GM12873 (cell line): Measurements from ENCODE around the gene SPINK7.

Experiments used
- TF ChIP-seq, protein P1 (sequence below): IDR thresholded peaks from 2 replicates; pipeline ENCODE4 v1.5.1; 2012; ENCODE audit warnings: low read depth, mild to moderate bottlenecking, moderate library complexity, low read length, control low read depth; ENCODE audit not compliant: insufficient read depth; ENCODE audit errors: missing control alignments

Gene SPINK7

DNA sequence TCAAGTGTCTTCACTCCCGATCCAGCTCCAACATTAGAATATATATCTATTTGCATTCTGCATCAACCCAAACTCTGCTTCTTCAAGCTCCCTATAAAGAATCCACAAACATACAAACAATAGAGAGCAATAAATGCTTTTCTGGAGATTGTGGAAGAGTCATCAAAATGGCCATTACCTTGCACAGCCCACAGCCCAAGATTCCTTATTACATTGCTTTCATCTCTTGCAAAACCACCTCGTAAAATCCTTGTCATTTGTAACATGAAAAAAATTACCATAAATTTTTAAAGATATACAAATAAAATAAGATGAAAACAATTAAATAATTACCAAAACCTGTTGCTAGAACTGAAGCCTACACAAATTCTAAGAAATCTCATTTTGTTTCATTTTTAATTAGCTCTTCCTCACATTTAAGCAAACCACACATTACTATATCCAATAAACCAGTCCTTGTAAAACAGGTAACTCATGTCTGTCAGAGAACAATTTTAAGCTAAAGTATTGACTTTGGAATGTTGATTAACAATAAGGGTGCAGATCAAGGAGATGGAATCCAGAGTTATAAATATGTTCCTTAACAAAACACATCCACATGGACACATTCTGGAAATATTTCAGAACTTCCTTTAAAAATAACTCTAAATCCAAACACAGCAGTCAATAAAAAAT lies 30.3 kb downstream of the SPINK7 start:
- TF ChIP-seq, protein P1, sequence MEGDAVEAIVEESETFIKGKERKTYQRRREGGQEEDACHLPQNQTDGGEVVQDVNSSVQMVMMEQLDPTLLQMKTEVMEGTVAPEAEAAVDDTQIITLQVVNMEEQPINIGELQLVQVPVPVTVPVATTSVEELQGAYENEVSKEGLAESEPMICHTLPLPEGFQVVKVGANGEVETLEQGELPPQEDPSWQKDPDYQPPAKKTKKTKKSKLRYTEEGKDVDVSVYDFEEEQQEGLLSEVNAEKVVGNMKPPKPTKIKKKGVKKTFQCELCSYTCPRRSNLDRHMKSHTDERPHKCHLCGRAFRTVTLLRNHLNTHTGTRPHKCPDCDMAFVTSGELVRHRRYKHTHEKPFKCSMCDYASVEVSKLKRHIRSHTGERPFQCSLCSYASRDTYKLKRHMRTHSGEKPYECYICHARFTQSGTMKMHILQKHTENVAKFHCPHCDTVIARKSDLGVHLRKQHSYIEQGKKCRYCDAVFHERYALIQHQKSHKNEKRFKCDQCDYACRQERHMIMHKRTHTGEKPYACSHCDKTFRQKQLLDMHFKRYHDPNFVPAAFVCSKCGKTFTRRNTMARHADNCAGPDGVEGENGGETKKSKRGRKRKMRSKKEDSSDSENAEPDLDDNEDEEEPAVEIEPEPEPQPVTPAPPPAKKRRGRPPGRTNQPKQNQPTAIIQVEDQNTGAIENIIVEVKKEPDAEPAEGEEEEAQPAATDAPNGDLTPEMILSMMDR, result no peak

DNA sequence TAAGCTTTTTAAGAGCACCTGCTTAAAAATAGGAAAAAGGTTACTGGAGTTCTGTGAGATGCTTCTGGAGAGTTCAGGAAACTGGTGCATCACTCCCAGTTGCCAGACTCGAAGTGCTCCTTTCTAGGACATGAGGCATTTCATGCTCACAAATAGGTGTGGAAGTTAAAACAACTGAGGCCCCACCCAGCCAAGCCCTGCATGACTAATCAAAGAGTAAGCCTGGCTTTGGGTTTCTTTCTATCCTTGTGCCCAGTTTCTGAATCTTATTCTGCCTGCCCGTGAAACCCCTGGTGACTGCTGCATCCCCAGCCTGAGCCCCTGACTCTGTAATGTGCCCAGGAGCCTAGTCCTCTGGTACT lies 30.8 kb downstream of the SPINK7 start:
- TF ChIP-seq, protein P1, result no peak

DNA sequence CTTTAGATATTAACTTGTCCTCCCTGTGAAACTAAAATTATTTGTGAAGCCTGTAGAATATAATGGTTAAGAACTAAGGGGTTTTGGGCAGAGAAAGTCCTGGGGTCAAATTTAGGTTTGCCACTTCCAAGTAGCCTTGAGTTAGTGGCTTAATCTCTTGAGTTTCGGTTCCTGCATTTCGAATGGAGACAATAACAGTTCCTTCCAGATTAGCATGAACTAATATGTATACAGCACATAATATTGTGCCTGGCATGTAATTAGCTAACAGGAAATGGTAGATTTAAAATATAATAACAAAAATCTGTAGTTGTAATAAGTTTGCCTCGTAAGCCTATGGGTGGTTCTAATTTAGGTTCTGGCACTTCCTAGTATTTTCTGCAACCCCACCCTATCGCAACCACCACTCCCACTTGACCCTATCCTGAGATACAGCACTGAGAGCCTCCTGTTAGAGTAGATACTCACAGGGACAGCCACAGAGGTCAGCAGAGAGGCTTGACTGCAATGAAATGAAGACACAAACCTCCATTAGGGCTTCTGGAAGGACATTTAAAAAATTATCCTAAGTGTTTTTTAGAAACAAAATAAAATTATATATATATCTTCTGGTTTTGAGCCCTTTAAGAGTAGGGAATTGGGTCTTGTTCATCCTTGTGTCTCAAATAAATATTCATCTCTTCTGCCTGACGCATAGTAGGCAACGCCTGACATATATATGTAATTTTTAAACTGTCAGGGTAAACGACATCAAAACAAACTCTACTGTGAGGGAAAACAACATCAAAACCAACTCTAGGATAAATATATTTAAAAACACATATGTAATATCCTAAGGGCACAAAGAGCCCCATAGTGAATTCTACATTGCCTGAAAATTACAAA lies 31.6 kb downstream of the SPINK7 start:
- TF ChIP-seq, protein P1, result no peak

DNA sequence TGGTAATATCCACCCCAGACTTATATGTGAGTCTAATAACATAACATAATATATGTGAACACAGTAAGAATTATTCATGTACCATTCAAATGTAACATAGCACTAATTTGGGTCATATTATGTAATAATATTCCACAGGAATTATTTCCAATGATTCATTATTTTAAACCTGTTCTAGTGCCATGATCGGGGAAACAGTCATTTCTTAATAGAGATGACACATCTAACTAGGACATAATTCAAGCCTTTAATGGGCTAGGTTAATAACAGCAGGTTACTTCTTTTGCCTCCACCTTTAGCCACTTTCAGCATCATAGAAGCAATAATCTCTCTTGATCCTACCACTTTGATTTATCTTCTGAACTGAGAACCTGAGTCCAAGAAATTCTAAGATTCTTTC lies 35.5 kb downstream of the SPINK7 start:
- TF ChIP-seq, protein P1, result no peak

DNA sequence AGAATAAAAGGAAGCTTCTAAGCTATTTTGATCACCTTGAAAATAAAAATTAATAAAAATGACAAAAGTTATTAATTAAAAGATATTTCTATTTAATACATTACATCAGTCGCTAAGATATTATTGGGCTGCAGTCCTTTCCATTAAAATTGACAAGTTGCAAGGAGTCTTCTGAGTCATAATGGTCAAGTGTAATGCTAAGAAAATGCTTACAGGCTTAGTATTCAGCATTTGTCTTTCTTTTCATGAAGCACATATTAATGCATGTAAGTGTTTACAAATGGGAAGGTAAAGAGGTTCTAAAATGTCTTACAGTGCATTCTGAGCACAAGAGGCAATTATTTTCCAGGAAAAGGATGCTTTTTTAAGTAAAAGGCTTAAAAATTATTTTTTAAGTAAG lies 40.5 kb downstream of the SPINK7 start:
- TF ChIP-seq, protein P1, result no peak

DNA sequence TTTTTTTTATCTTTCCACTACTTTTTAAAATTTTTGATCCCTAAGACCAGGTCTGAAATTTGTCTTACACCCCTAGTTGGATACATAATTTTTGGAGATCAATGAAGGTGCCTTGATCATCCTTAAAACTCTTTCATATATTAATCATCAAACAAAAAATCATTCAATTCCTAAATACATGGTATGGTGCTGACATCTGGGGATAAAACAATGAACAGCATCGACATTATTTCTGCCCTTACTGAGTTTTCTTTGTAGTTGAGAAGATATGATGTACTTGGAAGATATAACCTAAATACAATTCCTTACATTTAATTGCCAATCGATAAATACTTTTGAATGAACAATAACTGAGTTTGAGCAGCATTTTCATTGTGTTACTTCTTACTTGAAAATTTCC lies 41.4 kb downstream of the SPINK7 start:
- TF ChIP-seq, protein P1, result no peak

DNA sequence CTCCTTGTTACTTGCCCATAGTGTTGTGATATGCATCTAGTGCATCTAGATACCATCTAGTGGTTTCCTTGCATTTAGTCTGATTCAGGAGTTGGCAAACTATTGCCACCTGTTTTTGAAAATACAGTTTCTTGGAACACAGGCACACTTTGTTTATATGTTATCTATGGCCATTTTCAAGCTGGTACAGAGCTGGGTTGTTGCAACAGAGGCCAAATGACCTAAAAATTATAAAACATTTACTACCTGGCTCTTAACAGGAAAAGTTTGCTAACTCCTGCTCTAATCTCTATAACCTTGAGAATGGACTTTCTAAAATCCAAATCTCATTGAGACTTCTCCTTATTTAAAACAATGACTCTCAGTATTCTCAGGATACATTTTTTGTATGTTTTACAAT lies 52.1 kb downstream of the SPINK7 start:
- TF ChIP-seq, protein P1, result no peak
